GM19023 (cell line): ENCODE results near the gene OR5F1.

Source experiments
- ATAC-seq: cut with Tn5 transposase; IDR thresholded peaks from one replicate; pipeline ENCODE4 v1.9.1; 2021; ENCODE audit warnings: mild to moderate bottlenecking, moderate library complexity; ENCODE audit not compliant: unreplicated experiment

Gene OR5F1

DNA sequence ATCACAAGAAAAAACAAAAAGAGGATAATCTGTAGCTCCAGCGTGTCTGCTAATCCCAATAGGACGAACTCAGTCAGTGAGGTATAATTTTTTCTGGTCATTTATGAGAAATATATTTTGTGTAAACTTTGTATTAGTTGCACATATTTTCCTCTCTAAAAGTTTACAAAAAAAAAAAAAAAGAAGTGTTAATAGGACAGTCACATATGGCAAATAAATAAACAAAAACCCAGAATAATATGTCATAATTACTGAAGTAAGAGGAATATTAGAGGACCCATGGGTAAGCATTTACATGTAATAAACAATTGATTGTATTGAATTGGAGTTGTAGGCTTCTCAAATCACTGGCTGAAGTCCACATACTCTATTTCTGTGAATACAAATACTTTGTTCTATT lies at the start of gene OR5F1:
Gene OR5F1 (minus strand): TSS at position 101 of the 400 bp plus-strand sequence. CDS start 0 bp downstream, at position 101.
- no peak for ATAC-seq

DNA sequence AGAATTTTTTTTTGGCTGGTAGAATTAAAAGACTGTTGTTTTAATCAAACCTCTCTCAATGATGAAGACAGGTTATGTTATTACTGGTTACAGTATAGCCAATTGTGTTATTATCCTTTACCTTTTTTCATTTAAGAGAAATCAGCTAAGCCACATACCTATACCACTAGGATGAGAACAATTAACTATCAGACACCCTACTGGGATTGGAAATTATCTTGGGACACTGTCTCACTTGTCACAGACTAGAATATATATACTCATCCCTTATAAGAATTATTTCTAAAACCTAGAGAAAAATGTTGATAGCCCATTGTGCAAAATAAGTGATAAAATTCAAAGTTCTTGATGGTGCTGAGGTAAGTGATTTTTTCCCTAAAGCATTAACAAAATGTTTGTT lies 32.9 kb upstream of the OR5F1 start, which contains the start of gene OR5AS1:
Gene OR5AS1 (plus strand): TSS at position 301 of the 400 bp plus-strand sequence. CDS start 2,765 bp downstream, outside the sequence.
- ATAC-seq, result no peak

DNA sequence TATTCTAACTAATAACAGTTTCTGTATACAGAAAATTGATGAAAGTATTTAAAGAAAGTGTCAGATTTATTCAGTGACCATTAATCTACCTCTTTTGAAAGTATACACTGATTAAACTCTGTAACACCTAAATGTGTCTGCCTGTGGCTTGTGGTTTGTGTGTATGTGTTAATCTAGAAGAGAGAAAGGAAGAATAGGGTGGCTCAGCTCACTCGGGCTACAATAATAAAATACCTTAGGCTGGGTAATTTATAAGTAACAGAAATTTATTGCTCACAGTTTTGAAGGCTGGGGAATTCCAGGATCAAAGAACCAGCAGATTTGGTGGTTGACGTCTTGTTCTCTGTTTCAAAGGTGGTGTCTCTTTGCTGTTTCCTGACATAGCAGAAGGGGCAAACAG lies 19.4 kb upstream of the OR5F1 start:
- ATAC-seq, result no peak

DNA sequence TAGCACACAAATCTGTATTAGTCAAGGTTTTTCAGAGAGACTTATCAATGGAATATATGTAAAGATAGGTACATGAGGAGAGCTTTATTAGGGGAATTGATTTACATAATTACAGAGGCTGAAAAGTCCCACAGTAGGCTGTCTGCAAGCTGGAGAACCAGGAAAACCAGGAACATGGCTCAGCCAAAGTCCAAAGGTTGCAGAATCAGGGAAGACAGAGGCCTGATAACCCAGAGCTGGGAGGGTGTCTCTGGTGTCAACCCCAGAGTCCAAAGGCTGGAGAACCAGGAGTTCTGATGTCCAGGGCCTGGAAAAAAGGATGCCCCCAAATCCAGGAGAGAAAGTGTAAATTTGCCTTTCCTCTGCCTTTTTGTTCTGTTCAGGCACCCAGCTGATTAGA lies 16.3 kb upstream of the OR5F1 start:
- ATAC-seq, result no peak

DNA sequence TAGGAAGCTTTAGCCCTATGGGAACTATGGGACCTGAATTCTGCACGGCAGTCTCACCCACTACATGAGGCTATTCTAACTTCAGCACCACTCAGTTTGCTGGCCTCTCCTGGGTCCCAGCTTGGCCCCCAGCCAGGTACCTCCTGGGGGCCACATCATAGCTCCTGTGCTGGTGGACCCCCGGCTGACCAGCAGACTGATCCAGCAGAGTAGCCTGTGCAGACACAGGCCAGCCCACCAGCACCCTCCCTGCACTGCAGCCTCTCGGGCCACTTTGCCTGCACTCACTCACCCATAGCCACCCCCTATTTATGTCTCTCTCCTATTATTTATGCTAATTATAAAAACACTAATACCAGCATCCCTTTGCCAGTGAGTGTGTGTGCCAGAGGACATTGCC lies 23.5 kb downstream of the OR5F1 start:
- ATAC-seq, result no peak

DNA sequence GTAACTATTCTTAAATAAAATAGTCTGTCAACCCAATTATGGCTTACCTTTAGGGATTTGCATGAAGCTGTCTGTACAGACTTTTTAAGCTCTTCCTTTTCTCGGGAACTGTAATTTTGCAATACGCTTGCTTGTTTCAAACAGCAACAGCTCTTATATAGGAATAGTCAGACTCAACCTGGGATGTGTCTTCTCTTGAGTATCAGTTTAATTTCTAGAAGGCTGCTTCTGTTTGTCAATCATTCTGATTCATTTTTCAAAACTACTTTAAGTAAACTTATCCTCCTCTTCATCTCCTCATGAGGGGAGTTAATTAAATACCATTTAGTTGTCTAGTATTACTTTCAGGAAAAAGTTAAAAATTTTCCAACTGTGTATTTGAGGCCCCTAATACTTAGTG lies 24.6 kb downstream of the OR5F1 start, which contains the start of gene OR10AG1:
Gene OR10AG1 (minus strand): TSS at position 101 of the 400 bp plus-strand sequence. CDS start 38 bp downstream, at position 63.
- ATAC-seq, result no peak

DNA sequence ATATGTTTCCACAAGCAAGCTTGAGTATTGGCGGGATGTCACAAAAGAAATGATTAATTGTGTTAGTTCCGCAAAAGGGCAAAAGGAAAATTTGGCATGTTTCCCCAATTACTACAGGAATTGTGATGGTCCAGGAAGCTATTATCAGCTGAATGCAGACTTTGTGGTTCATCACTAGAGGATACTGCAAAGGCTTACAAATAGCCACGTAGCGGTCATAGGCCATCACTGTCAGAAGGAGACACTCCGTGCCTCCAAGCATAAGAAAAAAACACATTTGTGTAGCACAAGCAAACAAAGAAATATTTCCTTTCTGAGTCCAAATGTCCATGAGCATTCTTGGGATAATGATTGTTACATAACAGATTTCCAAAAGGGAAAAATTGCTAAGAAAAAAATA lies 26.5 kb downstream of the OR5F1 start:
- ATAC-seq, result no peak

DNA sequence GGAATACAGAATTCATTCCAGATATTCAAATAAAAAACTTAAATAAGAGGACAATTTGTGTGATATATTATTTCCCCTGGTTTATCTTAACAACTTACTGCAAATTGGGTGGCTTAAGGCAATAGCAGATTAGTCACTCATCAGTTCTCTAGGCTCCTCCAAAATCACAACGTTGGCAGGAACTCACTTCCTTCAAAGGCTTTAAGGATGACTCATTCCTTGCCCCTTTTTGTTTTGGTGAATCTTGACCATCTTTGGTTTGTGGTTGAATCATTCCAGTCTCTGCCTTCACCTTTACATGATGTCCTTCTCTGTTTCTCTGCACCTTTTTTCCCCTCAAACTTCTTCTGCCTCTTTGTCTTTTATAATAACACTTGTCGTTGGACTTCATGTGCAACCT lies 28.0 kb downstream of the OR5F1 start:
- no peak for ATAC-seq

DNA sequence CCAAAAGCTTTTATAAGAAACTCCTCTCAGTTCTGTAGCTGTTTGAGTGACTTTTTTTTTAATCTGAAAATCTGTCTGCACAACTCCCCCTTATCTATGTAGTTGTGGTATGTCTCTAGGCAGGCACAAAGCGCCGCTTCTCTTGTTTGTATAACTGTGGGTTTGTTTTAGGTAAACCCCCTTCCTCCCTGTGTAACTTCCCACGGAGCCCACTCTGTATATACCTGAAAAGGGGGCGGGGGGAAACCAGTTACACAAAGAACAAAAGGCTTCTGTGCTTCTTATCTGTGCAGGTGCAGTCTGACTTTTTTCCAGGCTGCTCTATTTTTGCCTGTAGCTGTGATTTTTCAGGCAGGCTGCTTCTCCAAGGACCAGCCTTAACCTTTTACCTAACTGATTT lies 37.9 kb downstream of the OR5F1 start:
- ATAC-seq, result no peak

DNA sequence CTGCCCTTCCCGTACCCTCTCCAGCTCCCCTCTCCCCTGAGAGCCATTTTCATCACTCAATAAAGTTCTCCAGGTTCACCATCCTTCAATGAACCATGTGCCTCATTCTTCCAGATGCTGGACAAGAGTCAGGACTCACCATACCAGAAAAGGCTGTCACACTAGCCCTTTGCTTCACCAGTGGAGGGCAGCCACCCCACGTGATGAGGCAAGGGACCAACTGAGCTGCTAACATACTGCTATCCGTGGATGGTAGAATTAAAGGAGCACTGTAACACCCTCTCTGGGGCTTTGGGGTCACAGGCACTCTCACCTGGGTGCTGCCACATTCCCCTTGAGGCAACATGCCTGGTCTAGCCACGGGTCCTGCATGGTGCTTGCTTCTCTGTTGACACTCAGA lies 45.1 kb downstream of the OR5F1 start:
- ATAC-seq, result no peak
